SK-N-MC (cell line): ENCODE results near the gene CGNL1.

Experiments
- EZH2 ChIP-seq: fragments of 200-600 bp; sonication (generic); IDR thresholded peaks from one replicate; pipeline ENCODE4 v1.6.1; 2017; ENCODE audit warnings: antibody characterized with exemption
- POLR2AphosphoS5 ChIP-seq: IDR thresholded peaks from 2 replicates; pipeline ENCODE4 v1.6.1; 2012; ENCODE audit warnings: mild to moderate bottlenecking, low read depth, low read length, borderline replicate concordance

GRCh38 chr15:57586661-57587424 lies 210.5 kb downstream of the CGNL1 start:
- no peak for TF ChIP-seq POLR2AphosphoS5
- no peak for TF ChIP-seq EZH2
